ENCODE results near the gene FRMPD2.
"Not testable (repeated sequence)": the region's sequence is repeated elsewhere in the genome, so short reads cannot be mapped to it uniquely, and the experiment has no call there.

FRMPD2 gene

DNA sequence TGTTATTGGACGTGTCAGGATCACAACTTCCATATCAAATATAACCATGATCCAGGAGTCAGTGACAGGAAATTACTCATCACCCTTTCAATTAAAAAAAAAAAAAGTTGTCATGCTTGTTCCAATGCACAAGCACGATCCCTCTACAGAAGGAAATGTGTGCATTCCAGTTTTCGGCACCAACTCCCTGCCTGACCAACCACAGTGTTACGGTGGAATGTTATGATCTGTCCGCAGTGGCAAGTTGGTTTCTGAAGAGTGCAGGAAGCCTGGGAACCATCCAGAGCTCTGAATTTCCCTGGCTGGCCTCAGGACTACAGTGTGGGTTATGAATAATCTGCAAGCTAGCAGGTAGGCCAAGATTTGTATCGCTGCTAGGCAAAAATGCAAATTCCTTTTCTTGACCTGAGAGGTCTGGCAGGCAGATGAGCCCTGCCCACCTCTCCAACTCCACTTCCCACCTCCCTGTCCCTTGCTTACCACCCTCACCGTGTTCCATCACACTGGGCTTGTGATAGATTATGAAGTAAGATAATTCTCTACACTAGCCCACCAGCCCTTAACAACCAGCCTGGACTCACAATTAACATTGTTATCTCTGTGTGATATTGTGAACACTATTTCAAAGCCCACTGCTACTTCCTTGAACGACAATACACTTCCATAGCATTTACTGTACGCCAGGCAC lies 20.4 kb downstream of the FRMPD2 start:
- H3K4me3 ChIP-seq (ENCODE audit: low read length) = no peak overlapping the region
- H2AFZ ChIP-seq (ENCODE audit: low read depth, low read length) = no peak overlapping the region
- H3K9me3 ChIP-seq (ENCODE audit: low read length) = no peaks in the 10 kb centered on the region
- H3K4me1 ChIP-seq (ENCODE audit: insufficient read depth, low read length) = peaks cover 11% of the 10 kb centered on the region
- no peaks in the 10 kb centered on the region for H3K27me3 ChIP-seq (ENCODE audit: insufficient read depth, low read length)
- H3K36me3 ChIP-seq (ENCODE audit: insufficient read depth, low read length) = no peaks in the 10 kb centered on the region

DNA sequence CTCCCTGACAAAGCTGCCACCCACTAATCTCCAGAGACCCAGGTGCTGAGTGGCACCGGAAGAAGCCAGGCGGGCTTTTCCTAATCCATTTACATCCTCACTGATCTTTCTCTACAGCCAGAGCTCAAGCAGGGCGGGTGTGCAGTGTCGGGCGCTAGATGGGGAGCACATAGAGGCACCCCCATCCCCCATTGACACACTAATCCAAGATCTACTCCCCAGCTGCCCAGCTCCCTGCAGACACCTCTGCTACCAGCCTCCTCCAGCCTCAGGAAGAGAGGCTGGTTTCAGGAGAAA lies 22.2 kb downstream of the FRMPD2 start:
- H3K36me3 ChIP-seq (ENCODE audit: insufficient read depth, low read length) = no peaks in the 10 kb centered on the region
- no peaks in the 10 kb centered on the region for H3K27me3 ChIP-seq (ENCODE audit: insufficient read depth, low read length)
- H2AFZ ChIP-seq (ENCODE audit: low read depth, low read length) = no peak overlapping the region
- H3K4me3 ChIP-seq (ENCODE audit: low read length) = no peak overlapping the region
- peaks cover 11% of the 10 kb centered on the region for H3K4me1 ChIP-seq (ENCODE audit: insufficient read depth, low read length)
- H3K9me3 ChIP-seq (ENCODE audit: low read length) = no peaks in the 10 kb centered on the region

DNA sequence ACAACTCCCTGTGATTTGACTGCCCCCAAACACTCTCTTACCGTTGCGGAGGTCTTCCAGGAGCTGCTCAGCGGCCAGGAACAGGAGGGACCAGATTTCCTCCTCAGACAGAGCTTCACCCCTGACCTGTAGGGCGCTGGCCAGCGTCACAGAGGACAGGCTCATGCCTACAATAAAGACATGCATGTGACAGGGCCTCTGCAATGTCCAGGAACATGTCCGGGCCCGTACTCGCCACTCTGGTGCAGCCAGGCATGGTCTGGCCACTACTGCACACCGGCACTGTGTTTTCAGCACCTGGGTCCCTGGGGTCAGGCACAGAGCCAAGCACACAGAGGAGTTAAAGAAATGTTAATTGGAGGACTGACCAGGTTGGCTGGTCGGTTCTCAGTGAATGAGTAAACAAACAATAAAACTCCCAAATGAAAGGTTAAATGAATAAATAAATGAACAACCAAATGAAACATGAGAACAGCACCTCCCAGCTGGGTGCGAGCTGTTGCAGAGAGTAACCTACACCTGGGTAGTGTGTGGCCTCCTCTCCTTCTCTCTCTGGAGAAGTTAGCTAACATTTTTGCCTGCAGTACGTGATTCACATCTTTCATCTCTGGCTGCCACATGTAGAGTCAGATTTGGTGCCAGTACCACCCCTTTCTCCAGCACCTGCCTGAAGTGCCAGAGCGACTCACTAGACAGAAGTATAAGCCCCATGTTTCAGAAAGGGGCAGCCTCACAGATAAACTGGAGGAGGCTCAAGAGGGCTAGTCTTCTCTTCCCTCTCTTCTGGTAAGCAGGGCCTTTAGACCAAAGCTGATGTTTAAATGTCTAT lies 22.8 kb downstream of the FRMPD2 start:
- no peak overlapping the region for H3K4me3 ChIP-seq (ENCODE audit: low read length)
- peaks cover 11% of the 10 kb centered on the region for H3K4me1 ChIP-seq (ENCODE audit: insufficient read depth, low read length)
- no peaks in the 10 kb centered on the region for H3K36me3 ChIP-seq (ENCODE audit: insufficient read depth, low read length)
- no peaks in the 10 kb centered on the region for H3K27me3 ChIP-seq (ENCODE audit: insufficient read depth, low read length)
- no peaks in the 10 kb centered on the region for H3K9me3 ChIP-seq (ENCODE audit: low read length)
- no peak overlapping the region for H2AFZ ChIP-seq (ENCODE audit: low read depth, low read length)

DNA sequence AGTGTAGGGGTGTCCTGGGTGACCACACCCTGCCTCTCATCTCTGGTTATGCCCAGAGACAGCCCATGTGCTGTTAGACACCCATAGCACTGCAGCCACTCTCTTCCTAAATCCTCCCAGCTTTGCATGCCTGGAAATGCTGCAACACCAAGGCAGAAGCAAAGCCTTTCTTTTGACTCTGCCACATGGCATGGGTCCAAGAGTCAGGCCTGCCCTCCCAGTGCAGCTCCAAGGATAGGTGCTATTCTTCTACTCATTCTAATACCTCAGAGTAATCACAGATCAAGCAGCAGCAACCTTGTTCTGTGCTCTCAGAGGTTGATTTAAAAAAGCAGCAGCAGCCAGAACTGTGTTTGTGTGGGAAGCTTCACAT lies 23.4 kb downstream of the FRMPD2 start:
- peaks cover 11% of the 10 kb centered on the region for H3K4me1 ChIP-seq (ENCODE audit: insufficient read depth, low read length)
- no peak overlapping the region for H2AFZ ChIP-seq (ENCODE audit: low read depth, low read length)
- H3K27me3 ChIP-seq (ENCODE audit: insufficient read depth, low read length) = no peaks in the 10 kb centered on the region
- H3K4me3 ChIP-seq (ENCODE audit: low read length) = no peak overlapping the region
- H3K9me3 ChIP-seq (ENCODE audit: low read length) = no peaks in the 10 kb centered on the region
- no peaks in the 10 kb centered on the region for H3K36me3 ChIP-seq (ENCODE audit: insufficient read depth, low read length)

DNA sequence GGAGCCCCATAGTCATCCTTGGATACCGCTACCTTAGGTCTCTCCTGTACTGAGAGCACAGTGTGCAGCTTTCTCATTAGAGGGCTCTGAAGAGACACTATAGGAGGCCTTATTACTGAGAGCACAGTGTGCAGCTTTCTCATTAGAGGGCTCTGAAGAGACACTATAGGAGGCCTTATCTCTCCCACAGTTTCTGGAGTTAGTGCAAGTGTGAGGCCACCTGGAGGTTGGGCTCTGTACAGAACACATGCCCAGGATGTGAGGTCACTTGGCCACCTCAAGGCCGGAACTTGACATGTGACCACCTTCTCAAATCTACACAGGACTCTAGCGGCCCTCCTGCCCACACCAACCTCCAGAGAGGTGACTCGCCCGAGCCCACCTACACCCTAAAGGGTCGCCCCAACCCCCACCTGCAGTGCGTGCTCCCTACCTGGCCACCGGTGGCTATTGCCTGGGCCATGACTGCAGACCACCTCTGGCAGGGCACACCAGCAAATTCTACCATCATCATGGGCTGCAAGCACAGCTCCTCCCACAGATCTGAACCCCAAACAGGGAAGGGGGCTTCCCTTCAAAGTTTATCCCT lies 24.6 kb downstream of the FRMPD2 start:
- no peaks in the 10 kb centered on the region for H3K27me3 ChIP-seq (ENCODE audit: insufficient read depth, low read length)
- no peaks in the 10 kb centered on the region for H3K36me3 ChIP-seq (ENCODE audit: insufficient read depth, low read length)
- H3K9me3 ChIP-seq (ENCODE audit: low read length) = no peaks in the 10 kb centered on the region
- no peak overlapping the region for H2AFZ ChIP-seq (ENCODE audit: low read depth, low read length)
- no peak overlapping the region for H3K4me3 ChIP-seq (ENCODE audit: low read length)
- peaks cover 11% of the 10 kb centered on the region for H3K4me1 ChIP-seq (ENCODE audit: insufficient read depth, low read length)

DNA sequence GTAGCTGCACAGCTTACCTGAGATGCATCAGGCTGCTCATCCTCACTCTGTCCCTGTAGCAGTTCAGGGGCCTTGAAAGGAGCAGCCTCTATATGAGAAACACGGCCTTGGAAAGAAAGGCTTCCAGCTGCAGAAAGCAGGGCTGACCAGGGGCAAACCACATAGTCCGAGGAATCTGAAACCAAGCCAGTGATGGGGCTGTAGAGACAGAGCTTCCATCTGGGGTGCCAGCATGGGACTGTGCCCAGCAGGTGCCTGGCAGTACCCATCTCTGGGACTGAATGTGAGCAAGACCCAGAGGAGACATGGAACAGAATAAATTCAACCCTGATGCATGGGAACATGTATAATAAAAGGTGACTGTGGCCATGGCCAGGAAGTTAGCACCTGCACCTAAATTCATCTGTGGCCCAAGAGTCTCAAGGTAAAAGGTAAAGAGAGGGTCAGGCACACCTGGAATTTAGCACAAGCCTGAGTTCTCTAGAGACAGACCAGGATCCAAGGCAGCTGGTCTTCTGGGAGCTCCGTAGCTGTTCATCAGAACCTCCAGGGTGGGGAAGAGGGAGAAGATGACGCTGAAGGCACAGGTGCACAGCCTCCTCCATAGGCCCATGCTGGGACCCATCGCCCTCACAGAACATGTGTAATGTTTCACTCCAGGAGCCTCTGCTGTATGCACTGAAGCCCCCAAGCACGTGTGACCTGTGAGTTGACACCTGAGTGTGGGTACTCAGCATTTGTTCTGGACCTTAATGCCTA lies 25.3 kb downstream of the FRMPD2 start:
- no peaks in the 10 kb centered on the region for H3K9me3 ChIP-seq (ENCODE audit: low read length)
- no peak overlapping the region for H3K4me3 ChIP-seq (ENCODE audit: low read length)
- no peak overlapping the region for H2AFZ ChIP-seq (ENCODE audit: low read depth, low read length)
- H3K36me3 ChIP-seq (ENCODE audit: insufficient read depth, low read length) = no peaks in the 10 kb centered on the region
- peaks cover 11% of the 10 kb centered on the region for H3K4me1 ChIP-seq (ENCODE audit: insufficient read depth, low read length)
- H3K27me3 ChIP-seq (ENCODE audit: insufficient read depth, low read length) = no peaks in the 10 kb centered on the region

DNA sequence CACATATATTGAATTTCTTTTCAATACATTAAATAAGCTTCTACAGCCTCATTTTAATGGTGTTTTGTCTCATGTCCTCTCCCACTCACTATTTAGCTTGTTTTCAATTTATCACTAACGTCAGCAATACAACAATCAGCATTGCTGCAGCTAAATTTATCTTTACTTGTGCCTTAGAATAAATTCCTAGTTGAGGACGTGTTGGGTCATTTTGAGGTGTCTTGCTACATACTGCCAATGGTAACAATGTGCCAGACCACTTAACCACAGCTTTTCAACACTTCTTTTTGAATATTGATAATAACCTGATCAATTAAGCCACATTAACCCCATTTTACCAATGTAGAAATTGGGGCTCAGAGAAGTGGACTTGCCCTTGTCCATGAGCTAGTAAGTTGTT lies 26.0 kb downstream of the FRMPD2 start:
- no peaks in the 10 kb centered on the region for H3K27me3 ChIP-seq (ENCODE audit: insufficient read depth, low read length)
- no peaks in the 10 kb centered on the region for H3K9me3 ChIP-seq (ENCODE audit: low read length)
- no peaks in the 10 kb centered on the region for H3K36me3 ChIP-seq (ENCODE audit: insufficient read depth, low read length)
- H3K4me3 ChIP-seq (ENCODE audit: low read length) = no peak overlapping the region
- no peak overlapping the region for H2AFZ ChIP-seq (ENCODE audit: low read depth, low read length)
- peaks cover 11% of the 10 kb centered on the region for H3K4me1 ChIP-seq (ENCODE audit: insufficient read depth, low read length)

DNA sequence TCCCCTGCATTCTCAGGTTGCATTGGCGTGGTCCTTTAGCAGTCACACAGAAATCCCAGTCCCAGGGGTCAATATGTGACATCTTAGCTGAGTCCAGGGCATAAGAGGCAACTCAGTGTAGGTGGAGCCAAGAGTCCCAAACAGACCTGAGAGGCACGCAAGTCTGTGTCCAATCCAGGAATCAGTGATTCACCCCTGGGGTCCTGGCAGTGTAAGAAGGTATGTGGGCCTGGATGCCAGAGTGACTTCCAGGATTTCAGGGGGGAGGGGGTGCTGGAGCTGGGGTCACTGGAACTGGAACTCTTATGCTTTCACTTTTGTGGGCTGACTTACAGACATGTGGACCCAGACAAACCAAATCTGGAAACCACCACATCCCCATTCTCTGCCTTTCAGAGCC lies 26.8 kb downstream of the FRMPD2 start:
- Histone ChIP-seq H3K9me3 (ENCODE audit: low read length) (no peaks in the 10 kb centered on the region), H3K4me3 (ENCODE audit: low read length) (no peak overlapping the region), H3K27me3 (ENCODE audit: insufficient read depth, low read length) (no peaks in the 10 kb centered on the region), H3K36me3 (ENCODE audit: insufficient read depth, low read length) (no peaks in the 10 kb centered on the region), H2AFZ (ENCODE audit: low read depth, low read length) (no peak overlapping the region), H3K4me1 (ENCODE audit: insufficient read depth, low read length) (peaks cover 11% of the 10 kb centered on the region)

DNA sequence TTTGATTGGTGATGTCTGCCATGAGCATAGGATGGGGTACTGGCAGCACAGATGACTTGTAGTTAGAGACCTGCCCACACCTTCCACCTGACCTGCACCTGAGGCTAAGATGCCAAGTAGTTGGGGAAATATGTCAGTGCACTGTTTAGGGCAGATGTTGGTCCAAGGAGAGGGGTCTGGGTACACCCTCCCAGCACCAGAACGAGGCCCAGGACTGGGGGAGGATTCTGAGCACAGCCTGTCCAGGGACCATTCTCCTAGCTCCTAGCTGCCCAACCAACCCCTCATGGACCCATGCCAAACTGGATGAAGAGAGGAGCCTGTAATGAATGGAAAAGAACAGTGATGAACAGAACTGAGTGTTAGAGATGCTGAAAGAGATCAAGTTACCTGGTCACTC lies 28.0 kb downstream of the FRMPD2 start:
- Histone ChIP-seq H3K4me3 (ENCODE audit: low read length) (no peak overlapping the region), H3K4me1 (ENCODE audit: insufficient read depth, low read length) (peaks cover 5% of the 10 kb centered on the region), H2AFZ (ENCODE audit: low read depth, low read length) (no peak overlapping the region), H3K9me3 (ENCODE audit: low read length) (no peaks in the 10 kb centered on the region), H3K27me3 (ENCODE audit: insufficient read depth, low read length) (no peaks in the 10 kb centered on the region), H3K36me3 (ENCODE audit: insufficient read depth, low read length) (no peaks in the 10 kb centered on the region)

DNA sequence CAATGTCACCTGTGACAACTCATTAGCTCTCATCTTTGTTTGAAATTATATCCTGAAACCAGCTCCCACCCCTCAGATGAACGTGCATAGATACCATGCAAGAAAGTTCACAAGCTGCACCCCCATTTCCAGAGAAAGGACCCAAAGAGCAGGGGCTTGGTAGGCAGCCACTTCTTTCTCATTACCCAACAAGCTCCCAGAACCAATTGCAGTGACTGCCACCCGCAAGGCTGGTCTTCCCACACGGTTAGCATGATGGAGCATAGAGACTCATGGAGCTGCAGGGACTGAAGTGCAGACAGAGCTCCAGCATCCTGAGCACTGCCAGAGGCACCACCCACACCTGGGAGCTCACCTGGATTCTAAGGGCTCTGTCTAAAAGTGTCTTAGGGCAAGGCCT lies 28.5 kb downstream of the FRMPD2 start:
- Histone ChIP-seq H3K36me3 (ENCODE audit: insufficient read depth, low read length) (no peaks in the 10 kb centered on the region), H2AFZ (ENCODE audit: low read depth, low read length) (no peak overlapping the region), H3K4me3 (ENCODE audit: low read length) (no peak overlapping the region), H3K4me1 (ENCODE audit: insufficient read depth, low read length) (no peaks in the 10 kb centered on the region), H3K27me3 (ENCODE audit: insufficient read depth, low read length) (no peaks in the 10 kb centered on the region), H3K9me3 (ENCODE audit: low read length) (no peaks in the 10 kb centered on the region)

DNA sequence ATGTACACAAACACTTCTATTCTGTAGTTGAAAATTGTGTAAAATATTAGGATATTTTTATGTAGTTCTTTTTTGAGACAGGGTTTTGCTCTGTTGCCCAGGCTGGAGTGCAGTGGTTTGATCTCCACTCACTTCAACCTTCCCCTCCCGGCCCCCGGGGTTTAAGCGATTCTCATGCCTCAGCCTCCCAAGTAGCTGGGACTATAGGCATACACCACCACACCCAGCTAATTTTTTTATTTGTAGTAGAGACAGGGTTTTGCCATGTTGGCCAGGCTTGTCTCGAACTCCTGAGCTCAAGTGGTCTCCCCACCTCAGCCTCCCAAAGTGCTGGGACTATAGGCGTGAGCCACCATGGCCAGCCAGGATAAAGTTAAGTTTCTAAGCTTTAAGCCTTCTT lies 30.6 kb downstream of the FRMPD2 start:
- H3K36me3 ChIP-seq (ENCODE audit: insufficient read depth, low read length); H3K4me1 ChIP-seq (ENCODE audit: insufficient read depth, low read length); H3K9me3 ChIP-seq (ENCODE audit: low read length); H2AFZ ChIP-seq (ENCODE audit: low read depth, low read length); H3K27me3 ChIP-seq (ENCODE audit: insufficient read depth, low read length); H3K4me3 ChIP-seq (ENCODE audit: low read length): not testable (repeated sequence)

DNA sequence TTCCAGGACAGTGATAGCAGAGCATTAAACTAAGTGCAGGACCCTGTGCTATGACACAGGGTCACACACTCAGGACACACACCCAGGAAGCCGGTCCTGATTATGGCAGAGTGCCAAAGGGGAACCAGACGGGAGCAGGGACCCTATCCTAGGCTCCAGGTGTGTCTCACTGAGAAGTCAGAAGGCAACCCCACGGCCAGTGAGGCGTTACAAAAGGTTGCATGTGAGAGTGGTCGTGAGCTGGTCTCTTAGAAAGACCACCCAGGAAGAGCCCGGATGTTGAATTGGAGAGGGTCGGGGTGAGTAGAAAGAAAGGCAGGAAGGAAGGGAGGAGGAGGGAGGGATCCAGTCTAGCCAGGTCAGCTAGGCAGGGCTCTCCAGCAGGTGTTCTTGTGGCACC lies 31.0 kb downstream of the FRMPD2 start:
- Histone ChIP-seq H2AFZ (ENCODE audit: low read depth, low read length) (no peak overlapping the region), H3K27me3 (ENCODE audit: insufficient read depth, low read length) (no peaks in the 10 kb centered on the region), H3K4me3 (ENCODE audit: low read length) (no peak overlapping the region), H3K36me3 (ENCODE audit: insufficient read depth, low read length) (no peaks in the 10 kb centered on the region), H3K4me1 (ENCODE audit: insufficient read depth, low read length) (no peaks in the 10 kb centered on the region), H3K9me3 (ENCODE audit: low read length) (no peaks in the 10 kb centered on the region)
